ENCODE measurements around the gene CCSAP.
A peak's percentile ranks its signal among the peaks of the same experiment; 100 is the strongest.

Gene CCSAP

DNA sequence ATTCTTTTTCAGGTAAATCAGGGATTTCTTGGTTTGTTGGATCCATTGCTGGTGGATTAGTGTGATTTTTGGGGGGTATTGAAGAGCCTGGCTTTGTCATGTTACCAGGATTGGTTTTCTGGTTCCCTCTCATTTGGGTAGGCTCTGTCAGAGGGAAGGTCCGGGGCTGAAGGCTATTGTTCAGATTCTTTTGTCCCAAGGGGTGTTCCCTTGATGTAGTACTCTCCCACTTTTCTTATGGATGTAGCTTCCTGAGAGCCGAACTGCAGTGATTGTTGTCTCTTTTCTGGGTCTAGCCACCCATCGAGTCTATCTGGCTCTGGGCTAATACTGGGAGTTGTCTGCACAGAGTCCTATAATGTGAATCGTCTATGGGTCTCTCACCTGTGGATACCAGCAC, 17.6 kb upstream of the CCSAP start:
- no peak overlapping the region for H3K9ac ChIP-seq (ENCODE audit: low read length)
- H3K27me3 ChIP-seq (ENCODE audit: control insufficient read depth, insufficient read depth, low read length): peaks cover 13% of the 10 kb centered on the region
- no peaks in the 10 kb centered on the region for H3K36me3 ChIP-seq (ENCODE audit: control insufficient read depth, insufficient read depth, low read length)
- H3K4me1 ChIP-seq (ENCODE audit: control insufficient read depth, insufficient read depth, low read length): no peaks in the 10 kb centered on the region
- no peak overlapping the region for H3K4me3 ChIP-seq (ENCODE audit: low read length)
- no peaks in the 10 kb centered on the region for H3K9me3 ChIP-seq (ENCODE audit: control insufficient read depth, low read length)

DNA sequence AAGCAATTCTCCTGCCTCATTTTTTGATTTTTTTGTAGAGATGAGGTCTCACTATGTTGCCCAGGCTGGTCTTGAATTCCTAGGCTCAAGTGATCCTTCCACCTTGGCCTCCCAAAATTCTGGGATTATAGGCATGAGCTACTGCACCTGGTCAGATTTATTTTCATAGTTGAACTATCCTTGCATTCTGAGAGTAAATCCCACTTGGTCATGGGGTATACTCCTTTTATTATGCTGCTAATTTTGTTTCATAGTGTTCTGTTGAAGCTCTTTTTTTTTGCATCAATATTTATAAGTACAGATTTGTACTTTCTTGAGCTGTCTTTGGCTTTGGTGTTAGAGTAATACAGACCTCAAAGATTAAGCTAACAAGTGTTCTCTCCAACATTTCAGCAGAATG, 12.8 kb upstream of the CCSAP start:
- Histone ChIP-seq H3K4me1 (ENCODE audit: control insufficient read depth, insufficient read depth, low read length) (no peaks in the 10 kb centered on the region), H3K4me3 (ENCODE audit: low read length) (no peak overlapping the region), H3K36me3 (ENCODE audit: control insufficient read depth, insufficient read depth, low read length) (no peaks in the 10 kb centered on the region), H3K9me3 (ENCODE audit: control insufficient read depth, low read length) (no peaks in the 10 kb centered on the region), H3K9ac (ENCODE audit: low read length) (no peak overlapping the region), H3K27me3 (ENCODE audit: control insufficient read depth, insufficient read depth, low read length) (peaks cover 6% of the 10 kb centered on the region)

DNA sequence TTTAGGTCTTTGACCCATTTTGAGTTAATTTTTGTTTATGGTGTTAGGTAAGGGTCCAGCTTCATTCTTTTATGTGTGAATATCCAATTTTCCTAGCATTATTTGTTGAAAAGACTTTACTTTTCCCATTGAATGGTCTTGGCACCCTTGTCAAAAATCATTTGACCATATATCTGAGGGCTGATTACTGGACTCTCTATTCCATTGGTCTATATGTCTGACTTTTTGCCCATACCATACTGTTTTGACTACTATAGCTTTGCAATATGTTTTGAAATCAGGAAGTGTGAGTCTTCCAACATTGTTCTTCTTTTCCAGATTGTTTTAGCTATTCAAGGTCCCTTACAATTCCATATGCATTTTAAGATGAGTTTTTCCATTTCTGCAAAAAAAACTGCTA, 11.4 kb upstream of the CCSAP start:
- H3K4me3 ChIP-seq (ENCODE audit: low read length): no peak overlapping the region
- H3K9ac ChIP-seq (ENCODE audit: low read length): no peak overlapping the region
- H3K36me3 ChIP-seq (ENCODE audit: control insufficient read depth, insufficient read depth, low read length): no peaks in the 10 kb centered on the region
- H3K9me3 ChIP-seq (ENCODE audit: control insufficient read depth, low read length): no peaks in the 10 kb centered on the region
- H3K4me1 ChIP-seq (ENCODE audit: control insufficient read depth, insufficient read depth, low read length): no peaks in the 10 kb centered on the region
- no peaks in the 10 kb centered on the region for H3K27me3 ChIP-seq (ENCODE audit: control insufficient read depth, insufficient read depth, low read length)

DNA sequence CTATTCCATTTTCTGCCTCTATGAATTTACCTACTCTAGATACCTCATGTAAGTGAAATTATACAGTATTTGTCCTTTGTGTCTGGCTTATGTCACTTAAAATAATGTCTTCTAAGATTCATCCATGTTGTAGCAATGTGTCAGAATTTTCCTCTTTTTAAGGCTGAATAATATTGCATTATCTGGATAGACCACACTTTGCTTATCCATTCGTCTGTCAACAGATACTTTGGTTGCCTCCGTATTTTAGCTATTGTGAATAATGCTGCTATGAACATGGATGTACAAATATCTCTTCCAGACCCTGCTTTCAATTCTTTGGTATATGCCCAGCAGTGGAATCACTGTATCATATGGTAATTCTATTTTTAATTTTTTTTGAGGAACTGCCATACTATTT, 10.1 kb upstream of the CCSAP start:
- H3K9ac ChIP-seq (ENCODE audit: low read length): no peak overlapping the region
- no peaks in the 10 kb centered on the region for H3K36me3 ChIP-seq (ENCODE audit: control insufficient read depth, insufficient read depth, low read length)
- H3K9me3 ChIP-seq (ENCODE audit: control insufficient read depth, low read length): no peaks in the 10 kb centered on the region
- peaks cover 1% of the 10 kb centered on the region for H3K27me3 ChIP-seq (ENCODE audit: control insufficient read depth, insufficient read depth, low read length)
- H3K4me1 ChIP-seq (ENCODE audit: control insufficient read depth, insufficient read depth, low read length): no peaks in the 10 kb centered on the region
- H3K4me3 ChIP-seq (ENCODE audit: low read length): no peak overlapping the region

DNA sequence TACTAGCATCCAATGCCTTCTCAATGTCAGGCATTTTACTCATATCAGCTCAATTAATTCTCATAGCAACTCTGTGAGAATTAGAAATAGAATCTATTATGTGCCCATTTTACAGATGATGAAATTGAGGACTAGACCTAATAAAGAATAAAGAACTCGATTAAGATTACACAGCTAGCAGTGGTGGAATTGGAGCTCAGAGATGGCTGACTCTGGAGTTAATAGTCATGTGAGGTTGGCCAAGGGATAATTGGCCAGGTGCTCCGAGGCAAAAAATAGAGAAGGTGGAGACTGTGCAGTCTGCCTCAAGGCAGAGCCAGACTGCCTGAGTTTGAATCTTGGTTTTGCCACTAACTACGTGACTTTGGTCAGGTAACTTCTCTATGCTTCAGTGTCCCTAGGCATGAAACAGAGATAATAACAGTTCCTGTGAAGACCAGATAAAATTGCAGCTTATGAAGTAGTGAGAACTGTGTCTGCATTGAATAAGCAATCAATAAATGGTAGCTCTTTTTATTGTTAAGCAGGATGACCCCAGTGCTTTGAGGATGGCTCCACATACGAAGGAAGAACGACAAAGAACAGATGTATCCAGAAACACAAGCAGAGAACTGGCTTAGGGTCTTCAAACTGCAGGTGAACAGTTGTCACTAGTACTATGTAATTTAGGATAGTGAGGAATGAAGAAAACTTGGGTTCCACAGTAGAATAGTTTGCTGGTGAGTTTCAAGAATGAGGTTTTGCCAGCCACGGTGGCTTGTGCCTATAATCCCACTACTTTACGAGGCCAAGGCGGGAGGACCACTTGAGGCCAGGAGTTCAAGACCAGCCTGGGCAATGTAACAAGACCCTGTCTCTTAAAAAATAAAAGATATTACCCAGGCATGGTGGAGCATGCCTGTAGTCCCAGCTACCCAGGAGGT, 6.9 kb upstream of the CCSAP start:
- Histone ChIP-seq H3K36me3 (ENCODE audit: control insufficient read depth, insufficient read depth, low read length) (no peaks in the 10 kb centered on the region), H3K4me1 (ENCODE audit: control insufficient read depth, insufficient read depth, low read length) (no peaks in the 10 kb centered on the region), H3K9me3 (ENCODE audit: control insufficient read depth, low read length) (no peaks in the 10 kb centered on the region), H3K27me3 (ENCODE audit: control insufficient read depth, insufficient read depth, low read length) (peaks cover 12% of the 10 kb centered on the region), H3K9ac (ENCODE audit: low read length) (no peak overlapping the region), H3K4me3 (ENCODE audit: low read length) (no peak overlapping the region)

DNA sequence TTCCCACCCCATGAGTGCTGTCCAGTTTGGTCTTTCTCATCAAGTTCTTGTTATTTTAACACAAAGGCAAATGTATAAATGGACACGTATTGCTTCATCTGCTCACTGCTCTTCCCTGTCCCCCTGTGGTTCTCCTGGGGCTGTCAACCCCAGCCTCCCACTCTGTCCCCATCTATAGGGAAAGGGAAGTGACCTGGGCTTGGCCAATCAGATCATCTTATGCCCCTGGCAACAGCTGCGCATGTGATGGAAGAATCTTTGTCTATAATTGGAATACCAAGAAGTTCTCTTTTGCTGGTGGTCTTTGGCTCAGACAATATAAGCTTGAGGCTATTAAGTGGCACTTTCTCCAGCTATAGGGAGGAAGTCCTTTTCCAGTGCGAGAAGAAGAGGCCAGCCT, 4.7 kb upstream of the CCSAP start:
- H3K36me3 ChIP-seq (ENCODE audit: control insufficient read depth, insufficient read depth, low read length): no peaks in the 10 kb centered on the region
- H3K9me3 ChIP-seq (ENCODE audit: control insufficient read depth, low read length): no peaks in the 10 kb centered on the region
- H3K27me3 ChIP-seq (ENCODE audit: control insufficient read depth, insufficient read depth, low read length): peaks cover 20% of the 10 kb centered on the region
- no peak overlapping the region for H3K4me3 ChIP-seq (ENCODE audit: low read length)
- H3K4me1 ChIP-seq (ENCODE audit: control insufficient read depth, insufficient read depth, low read length): peaks cover 7% of the 10 kb centered on the region
- H3K9ac ChIP-seq (ENCODE audit: low read length): no peak overlapping the region

DNA sequence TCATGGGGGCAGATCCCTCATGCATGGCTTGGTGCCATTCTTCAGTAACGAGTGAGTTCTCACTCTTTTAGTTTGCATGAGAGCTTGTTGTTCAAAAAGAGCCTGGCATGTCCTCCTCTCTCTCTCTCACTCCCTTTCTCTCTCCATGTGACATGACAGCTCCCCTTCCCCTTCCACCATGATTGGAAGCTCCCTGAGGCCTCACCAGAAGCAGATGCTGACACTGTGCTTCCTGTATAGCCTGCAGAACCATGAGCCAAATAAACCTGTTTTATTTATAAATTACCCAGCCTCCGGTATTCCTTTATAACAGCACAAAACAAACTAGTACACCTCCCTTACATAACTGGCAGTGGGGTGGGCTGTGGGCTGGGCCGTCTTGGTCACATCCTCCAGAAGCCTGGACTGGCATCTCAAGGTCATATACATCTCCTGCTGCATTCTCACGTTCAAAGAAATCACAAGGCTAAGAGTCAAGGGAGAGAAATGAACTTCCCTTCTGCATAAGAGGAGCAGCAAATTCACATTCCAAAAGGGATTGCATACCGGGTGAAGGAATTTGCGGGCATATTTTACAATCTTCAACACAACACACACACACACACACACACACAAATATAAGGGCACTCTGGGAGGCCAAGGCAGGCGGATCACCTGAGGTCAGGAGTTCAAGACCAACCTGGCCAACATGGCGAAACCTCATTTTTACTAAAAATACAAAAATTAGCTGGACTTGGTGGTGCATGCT, 2.3 kb upstream of the CCSAP start:
- Histone ChIP-seq H3K36me3 (ENCODE audit: control insufficient read depth, insufficient read depth, low read length) (no peaks in the 10 kb centered on the region), H3K4me1 (ENCODE audit: control insufficient read depth, insufficient read depth, low read length) (peaks cover 14% of the 10 kb centered on the region), H3K9ac (ENCODE audit: low read length) (no peak overlapping the region), H3K9me3 (ENCODE audit: control insufficient read depth, low read length) (no peaks in the 10 kb centered on the region), H3K4me3 (ENCODE audit: low read length) (no peak overlapping the region), H3K27me3 (ENCODE audit: control insufficient read depth, insufficient read depth, low read length) (peaks cover 20% of the 10 kb centered on the region)

DNA sequence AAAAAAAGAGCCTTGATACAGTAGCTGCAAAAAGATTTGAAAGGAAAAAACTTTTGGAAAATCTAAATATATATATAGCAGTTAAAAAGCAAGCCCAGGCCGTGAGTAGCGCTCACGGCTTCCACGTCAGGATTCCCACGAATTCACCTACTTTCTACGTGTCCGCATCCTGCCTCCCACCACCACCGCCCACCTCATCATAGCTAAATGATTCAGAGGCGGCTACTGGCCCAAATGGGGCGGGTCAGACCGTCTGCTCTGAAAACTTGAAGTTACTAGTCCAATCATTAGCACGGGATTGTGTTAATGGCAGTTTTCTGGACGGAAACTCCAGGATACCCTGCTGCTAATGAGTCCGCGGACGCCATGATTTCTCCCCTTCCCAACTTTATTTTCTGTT, 1.3 kb upstream of the CCSAP start:
- Histone ChIP-seq H3K9ac (ENCODE audit: low read length) (no peak overlapping the region), H3K4me3 (ENCODE audit: low read length) (no peak overlapping the region)

DNA sequence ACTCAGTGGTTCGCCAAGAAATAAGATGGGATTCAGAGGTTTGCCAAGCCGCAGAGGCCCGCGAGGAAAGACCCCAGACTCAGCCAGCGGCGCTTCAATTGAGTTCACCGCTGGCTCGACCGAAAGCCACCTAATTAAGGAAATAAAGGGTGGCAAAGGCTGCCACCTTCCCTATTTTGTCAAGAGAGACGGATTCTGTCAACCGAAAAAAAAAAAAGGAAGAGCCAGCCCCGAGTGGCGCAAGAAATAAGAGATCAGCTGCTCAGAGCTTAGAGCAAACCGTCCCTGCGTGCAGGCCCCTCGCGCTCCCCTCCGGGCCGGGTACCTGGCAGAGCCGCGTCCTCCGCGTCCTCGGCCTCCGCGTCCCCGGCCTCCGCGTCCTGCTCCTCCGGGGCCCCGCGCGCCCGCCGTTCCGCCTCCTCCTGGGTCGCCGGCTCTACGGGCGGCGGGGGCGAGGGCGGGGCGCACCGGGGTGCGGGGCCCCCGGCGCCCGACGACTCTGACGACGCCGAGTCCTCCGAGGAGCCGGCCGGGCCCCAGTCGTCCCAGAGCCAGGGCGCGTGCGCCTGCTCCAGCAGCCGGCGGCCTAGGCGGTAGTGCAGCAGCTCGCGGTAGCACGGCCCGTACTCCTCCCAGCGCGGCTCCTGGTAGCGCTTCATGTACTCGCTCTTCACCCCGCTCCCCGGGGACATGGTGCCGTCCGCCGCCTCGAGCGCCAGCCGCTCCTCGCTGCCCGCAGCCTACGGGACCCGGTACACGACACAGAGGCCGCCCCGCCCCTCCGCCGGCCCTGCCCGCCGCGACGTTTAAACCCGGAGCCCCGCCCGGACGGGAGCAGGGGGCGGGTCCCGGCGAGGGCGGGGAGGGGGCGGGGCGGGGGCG, 832 bp downstream of the CCSAP start:
- H3K27me3 ChIP-seq (ENCODE audit: control insufficient read depth, insufficient read depth, low read length): peaks cover 14% of the 10 kb centered on the region
- H3K4me1 ChIP-seq (ENCODE audit: control insufficient read depth, insufficient read depth, low read length): peaks cover 14% of the 10 kb centered on the region
- H3K4me3 ChIP-seq (ENCODE audit: low read length): peak overlapping the region; percentile 46
- peak overlapping the region; percentile 68 for H3K9ac ChIP-seq (ENCODE audit: low read length)
- no peaks in the 10 kb centered on the region for H3K9me3 ChIP-seq (ENCODE audit: control insufficient read depth, low read length)
- H3K36me3 ChIP-seq (ENCODE audit: control insufficient read depth, insufficient read depth, low read length): no peaks in the 10 kb centered on the region

More for the DNA sequence above, 1.3 kb upstream of the CCSAP start:
- Histone ChIP-seq H3K36me3 (ENCODE audit: control insufficient read depth, insufficient read depth, low read length) (no peaks in the 10 kb centered on the region), H3K27me3 (ENCODE audit: control insufficient read depth, insufficient read depth, low read length) (peaks cover 20% of the 10 kb centered on the region), H3K9me3 (ENCODE audit: control insufficient read depth, low read length) (no peaks in the 10 kb centered on the region), H3K4me1 (ENCODE audit: control insufficient read depth, insufficient read depth, low read length) (peaks cover 14% of the 10 kb centered on the region)

DNA sequence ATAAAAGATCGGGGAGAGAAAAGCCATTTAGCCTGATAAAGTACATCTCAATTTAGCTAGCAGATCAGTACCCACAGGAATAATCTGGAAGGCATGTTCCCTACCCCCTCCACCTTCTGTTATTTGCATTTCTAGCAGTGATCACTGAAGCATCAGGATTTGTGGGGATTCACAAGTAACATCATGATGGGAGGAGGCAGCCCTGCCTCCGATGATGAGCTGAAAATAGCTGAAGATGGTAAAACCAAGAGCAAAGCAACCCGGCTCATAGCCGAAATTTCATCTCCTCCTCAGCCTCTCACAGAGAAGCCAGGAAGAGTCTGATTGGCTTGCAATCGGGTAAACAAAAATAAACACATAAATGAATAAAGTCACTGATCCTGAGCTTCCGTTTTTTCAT, 2.4 kb downstream of the CCSAP start:
- Histone ChIP-seq H3K9me3 (ENCODE audit: control insufficient read depth, low read length) (no peaks in the 10 kb centered on the region), H3K27me3 (ENCODE audit: control insufficient read depth, insufficient read depth, low read length) (peaks cover 11% of the 10 kb centered on the region), H3K9ac (ENCODE audit: low read length) (no peak overlapping the region), H3K4me1 (ENCODE audit: control insufficient read depth, insufficient read depth, low read length) (peaks cover 14% of the 10 kb centered on the region), H3K36me3 (ENCODE audit: control insufficient read depth, insufficient read depth, low read length) (no peaks in the 10 kb centered on the region), H3K4me3 (ENCODE audit: low read length) (no peak overlapping the region)

DNA sequence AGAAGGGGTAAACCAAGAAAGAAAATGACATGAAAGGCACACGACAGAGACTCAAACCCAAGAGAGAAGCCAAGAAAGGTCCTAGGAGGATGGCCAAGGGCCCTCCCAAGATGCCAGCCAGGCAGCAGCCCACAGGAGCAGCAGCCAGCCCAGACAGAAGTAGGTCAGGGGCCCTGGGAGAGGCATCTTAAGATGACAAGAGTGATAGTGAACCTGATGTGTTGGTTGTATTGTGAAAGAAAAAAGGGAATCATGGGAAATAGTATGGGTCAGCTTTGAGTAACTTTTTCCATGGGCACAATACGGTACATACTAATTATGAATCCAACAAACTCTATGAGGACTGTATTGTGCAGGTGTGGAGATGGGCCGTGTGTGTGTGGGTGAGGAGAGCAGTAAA, 3.3 kb downstream of the CCSAP start:
- Histone ChIP-seq H3K36me3 (ENCODE audit: control insufficient read depth, insufficient read depth, low read length) (no peaks in the 10 kb centered on the region), H3K4me1 (ENCODE audit: control insufficient read depth, insufficient read depth, low read length) (peaks cover 14% of the 10 kb centered on the region), H3K9ac (ENCODE audit: low read length) (no peak overlapping the region), H3K9me3 (ENCODE audit: control insufficient read depth, low read length) (no peaks in the 10 kb centered on the region), H3K27me3 (ENCODE audit: control insufficient read depth, insufficient read depth, low read length) (peaks cover 5% of the 10 kb centered on the region), H3K4me3 (ENCODE audit: low read length) (no peak overlapping the region)

Data from mucosa of stomach (tissue), 1 donor.